ENCODE measurements around the gene ZNF182. TPM values are rescaled to one million over a fixed set of nuclear protein-coding genes. Genes with fewer than 3 reads are reported as not detected.
"Not testable (repeated sequence)": the region's sequence is repeated elsewhere in the genome, so short reads cannot be mapped to it uniquely, and the experiment has no call there.

Gene ZNF182
- total RNA-seq, 4 donors from 2014 or later, result 1.4 to 2.2 (median 2.0) TPM

- intact Hi-C loops (cut with DNase I; ENCODE audit: low total_unique reads), result no loop called here
- no peak for DNase-seq
Measured at GRCh38 chrX:47958761-47959342, 44.9 kb downstream of the ZNF182 start.

GRCh38 chrX:47958206-47958605, 45.6 kb downstream of the ZNF182 start:
- in situ Hi-C loops (cut with MboI; ENCODE audit: low sequenced_read_pairs in 4 of 4); ATAC-seq; intact Hi-C loops (cut with DNase I; ENCODE audit: low total_unique reads); H3K4me1 ChIP-seq; H3K36me3 ChIP-seq; H3K27me3 ChIP-seq; DNase-seq; H3K27ac ChIP-seq; H3K4me3 ChIP-seq; H3K9me3 ChIP-seq: not testable (repeated sequence)

More at GRCh38 chrX:47958761-47959342, 44.9 kb downstream of the ZNF182 start:
- in situ Hi-C loops (cut with MboI; ENCODE audit: low sequenced_read_pairs in 4 of 4), result no loop called here
- H3K36me3 ChIP-seq, result no peaks in the 10 kb centered on the region
- TF ChIP-seq POLR2A (IDR thresholded peaks at IDR 0.05), result no peak
- TF ChIP-seq CTCF (IDR thresholded peaks at IDR 0.05 in 4 of 5, conservative IDR thresholded peaks at IDR 0.05 in 1 of 5), result no peak
- ATAC-seq, result no peak
- no peaks in the 10 kb centered on the region for H3K9me3 ChIP-seq
- no peaks in the 10 kb centered on the region for H3K27me3 ChIP-seq
- H3K4me3 ChIP-seq, result no peak overlapping the region
- H3K27ac ChIP-seq, result no peak overlapping the region
- no peaks in the 10 kb centered on the region for H3K4me1 ChIP-seq

- H3K27me3 ChIP-seq, result no peaks in the 10 kb centered on the region
- DNase-seq (no peak), ATAC-seq (no peak)
- in situ Hi-C loops (cut with MboI; ENCODE audit: low sequenced_read_pairs in 4 of 4) (no loop called here), intact Hi-C loops (cut with DNase I; ENCODE audit: low total_unique reads) (no loop called here)
- H3K4me1 ChIP-seq, result no peaks in the 10 kb centered on the region
- H3K27ac ChIP-seq, result no peak overlapping the region
- H3K9me3 ChIP-seq, result peaks cover 0 to 13% (median 0%) of the 10 kb centered on the region in 3 donors
- no peak overlapping the region for H3K4me3 ChIP-seq
- H3K36me3 ChIP-seq, result no peaks in the 10 kb centered on the region
- TF ChIP-seq CTCF (IDR thresholded peaks at IDR 0.05 in 4 of 5, conservative IDR thresholded peaks at IDR 0.05 in 1 of 5) (no peak), POLR2A (IDR thresholded peaks at IDR 0.05) (no peak)
Measured at GRCh38 chrX:47956016-47956415, 47.8 kb downstream of the ZNF182 start.

GRCh38 chrX:47955295-47955694, 48.5 kb downstream of the ZNF182 start:
- H3K27ac ChIP-seq; H3K27me3 ChIP-seq; H3K4me3 ChIP-seq; in situ Hi-C loops (cut with MboI; ENCODE audit: low sequenced_read_pairs in 4 of 4); H3K4me1 ChIP-seq; H3K36me3 ChIP-seq; DNase-seq; intact Hi-C loops (cut with DNase I; ENCODE audit: low total_unique reads); ATAC-seq: not testable (repeated sequence)
- H3K9me3 ChIP-seq, result peaks cover 0 to 13% (median 0%) of the 10 kb centered on the region in 3 donors

- ATAC-seq, result no peak
- TF ChIP-seq CTCF (IDR thresholded peaks at IDR 0.05 in 4 of 5, conservative IDR thresholded peaks at IDR 0.05 in 1 of 5) (no peak), POLR2A (IDR thresholded peaks at IDR 0.05) (no peak)
Measured at GRCh38 chrX:47941423-47941822, 62.4 kb downstream of the ZNF182 start.

GRCh38 chrX:47940448-47940847, 63.3 kb downstream of the ZNF182 start:
- Histone ChIP-seq H3K27ac (no peak overlapping the region), H3K36me3 (no peaks in the 10 kb centered on the region), H3K27me3 (no peaks in the 10 kb centered on the region), H3K4me1 (no peaks in the 10 kb centered on the region), H3K9me3 (no peaks in the 10 kb centered on the region), H3K4me3 (no peak overlapping the region)
- intact Hi-C loops (cut with DNase I; ENCODE audit: low total_unique reads) (no loop called here), in situ Hi-C loops (cut with MboI; ENCODE audit: low sequenced_read_pairs in 4 of 4) (no loop called here)
- DNase-seq, result no peak
- no peak for ATAC-seq
- TF ChIP-seq CTCF (IDR thresholded peaks at IDR 0.05 in 4 of 5, conservative IDR thresholded peaks at IDR 0.05 in 1 of 5) (no peak), POLR2A (IDR thresholded peaks at IDR 0.05) (no peak)

More at GRCh38 chrX:47941423-47941822, 62.4 kb downstream of the ZNF182 start:
- DNase-seq, result no peak
- no peak overlapping the region for H3K4me3 ChIP-seq
- H3K27me3 ChIP-seq, result no peaks in the 10 kb centered on the region
- no peaks in the 10 kb centered on the region for H3K36me3 ChIP-seq
- no peak overlapping the region for H3K27ac ChIP-seq
- no peaks in the 10 kb centered on the region for H3K9me3 ChIP-seq
- in situ Hi-C loops (cut with MboI; ENCODE audit: low sequenced_read_pairs in 4 of 4), result no loop called here
- intact Hi-C loops (cut with DNase I; ENCODE audit: low total_unique reads), result no loop called here
- H3K4me1 ChIP-seq, result no peaks in the 10 kb centered on the region

Measured in gastrocnemius medialis (tissue), 4 donors.